GM08714 (cell line): ENCODE measurements around the gene SPINT2.
A peak's percentile ranks its signal among the peaks of the same experiment; 100 is the strongest.
"Not testable (repeated sequence)": the region's sequence is repeated elsewhere in the genome, so short reads cannot be mapped to it uniquely, and the experiment has no call there.

Experiments
- H3K4me3 ChIP-seq: fragments of 200-500 bp; sonication (Bioruptor generic); 2 replicates; pipeline ENCODE4 v1.5.1; 2014; ENCODE audit warnings: mild to moderate bottlenecking, low read length, inconsistent platforms
- ZNF274 ChIP-seq: IDR thresholded peaks from 2 replicates; pipeline ENCODE4 v1.6.1; 2012; ENCODE audit warnings: mild to moderate bottlenecking, low read depth, low read length

The SPINT2 gene

GRCh38 chr19:38228491-38229439 lies 35.6 kb upstream of the SPINT2 start:
- peak overlapping the region; percentile 36 for H3K4me3 ChIP-seq
- TF ChIP-seq ZNF274, result no peak

- no peak overlapping the region; the same call in 1 of the 2 replicates for H3K4me3 ChIP-seq
- TF ChIP-seq ZNF274, result no peak
Observed at GRCh38 chr19:38229585-38230073, 34.7 kb upstream of the SPINT2 start.

DNA sequence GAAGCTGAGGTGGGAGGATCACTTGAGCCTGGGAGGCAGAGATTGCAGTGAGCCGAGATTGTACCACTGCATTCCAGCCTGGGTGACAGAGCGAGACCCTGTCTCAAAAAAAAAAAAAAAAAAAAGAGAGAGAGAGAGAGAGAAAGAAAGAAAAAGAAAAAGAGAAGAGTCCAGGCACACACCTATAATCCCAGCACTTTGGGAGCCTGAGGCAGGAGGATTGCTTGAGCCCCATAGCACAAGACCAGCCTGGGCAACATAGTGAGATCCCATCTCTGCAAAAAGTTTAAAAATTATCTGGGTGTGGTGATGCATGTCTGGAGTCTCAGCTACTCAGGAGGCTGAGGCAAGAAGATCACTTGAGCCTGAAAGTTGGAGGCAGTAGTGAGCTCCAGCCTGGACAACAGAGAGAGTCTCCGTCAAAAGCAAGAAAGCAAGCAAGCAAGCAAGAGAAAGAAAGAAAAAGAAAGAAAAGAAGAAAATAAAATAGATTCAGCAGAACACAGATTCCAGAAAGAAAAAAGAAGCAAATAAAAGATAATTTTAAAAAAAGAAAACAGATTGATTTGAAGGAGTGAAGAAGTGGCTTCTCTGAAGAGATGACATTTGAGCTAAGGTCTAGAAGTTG lies 33.8 kb upstream of the SPINT2 start:
- H3K4me3 ChIP-seq, result not testable (repeated sequence)

DNA sequence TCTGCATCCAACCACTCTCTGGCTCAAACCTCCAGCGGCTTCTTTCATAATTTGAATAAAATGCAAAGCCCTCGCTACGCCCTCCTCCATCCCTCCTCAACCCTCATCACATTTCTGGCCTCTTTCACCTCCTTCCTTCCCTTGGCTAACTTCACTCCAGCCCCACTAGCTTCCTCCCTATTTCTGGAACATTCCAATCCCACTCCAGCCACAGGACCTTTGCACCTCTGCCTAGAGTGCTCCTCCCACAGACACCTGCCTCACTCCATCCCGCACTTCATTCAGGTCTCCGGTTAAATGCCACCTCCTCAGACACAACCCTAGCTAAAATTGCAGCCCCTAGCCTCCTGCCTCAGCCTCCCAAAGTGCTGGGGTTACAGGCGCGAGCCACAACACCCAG lies 32.5 kb upstream of the SPINT2 start:
- H3K4me3 ChIP-seq, result no peak overlapping the region
- no peak for TF ChIP-seq ZNF274

GRCh38 chr19:38233740-38234251 lies 30.6 kb upstream of the SPINT2 start:
- no peak overlapping the region for H3K4me3 ChIP-seq
- no peak for TF ChIP-seq ZNF274

DNA sequence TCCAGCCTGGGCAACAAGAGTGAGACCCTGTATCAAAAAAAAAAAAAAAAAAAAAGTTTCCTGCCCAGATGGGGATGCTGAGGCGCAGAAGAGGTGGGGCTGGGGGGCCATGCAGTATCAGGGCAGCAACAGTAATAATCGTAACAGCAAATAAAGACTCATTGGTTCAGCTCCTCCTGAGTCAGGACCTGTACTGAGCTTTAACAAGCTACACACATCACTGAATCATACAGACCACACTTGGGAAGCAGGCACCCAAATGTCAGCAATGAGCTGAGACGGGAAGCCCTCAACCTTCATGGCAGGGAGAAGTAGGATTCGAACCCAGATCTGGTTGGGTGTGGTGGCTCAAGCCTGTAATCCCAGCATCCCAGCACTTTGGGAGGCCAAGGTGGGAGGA lies 29.8 kb upstream of the SPINT2 start:
- TF ChIP-seq ZNF274, result no peak
- no peak overlapping the region for H3K4me3 ChIP-seq

DNA sequence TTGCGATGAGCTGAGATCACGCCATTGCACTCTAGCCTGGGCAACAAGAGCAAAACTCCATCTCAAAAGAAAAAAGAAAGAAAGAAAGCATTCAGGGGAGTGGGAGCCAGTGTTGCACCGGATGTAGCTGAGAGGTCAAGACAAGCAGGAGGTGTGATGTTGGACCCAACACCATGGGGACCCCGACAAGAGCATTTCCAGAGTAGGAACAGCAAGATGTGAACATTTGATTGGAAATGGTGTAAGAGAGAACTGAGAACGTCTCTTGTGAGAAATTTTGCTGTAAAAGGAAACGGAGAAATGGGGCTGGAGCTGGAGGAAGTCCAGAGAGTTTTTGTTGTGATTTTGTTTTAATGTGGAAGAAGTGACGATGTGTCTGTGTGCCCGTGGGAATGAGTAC lies 24.6 kb upstream of the SPINT2 start:
- no peak overlapping the region for H3K4me3 ChIP-seq
- TF ChIP-seq ZNF274, result no peak

DNA sequence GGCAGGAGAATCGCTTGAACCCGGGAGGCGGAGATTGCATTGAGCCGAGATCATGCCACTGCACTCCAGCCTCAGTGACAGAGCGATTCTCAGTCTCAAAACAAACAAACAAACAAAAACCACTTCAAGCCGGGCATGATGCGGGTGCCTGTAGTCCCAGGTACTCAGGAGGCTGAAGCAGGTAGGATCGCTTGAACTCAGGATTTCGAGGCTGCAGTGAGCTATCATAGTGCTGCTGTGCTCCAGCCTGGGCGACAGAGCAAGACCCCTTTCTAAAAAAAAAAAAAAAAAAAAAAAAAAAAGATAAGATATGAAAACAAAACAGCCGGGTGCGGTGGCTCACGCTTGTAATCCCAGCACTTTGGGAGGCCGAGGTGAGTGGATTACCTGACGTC lies 21.1 kb upstream of the SPINT2 start:
- H3K4me3 ChIP-seq, result peak overlapping the region; percentile 42; the same call in 1 of the 2 replicates
- TF ChIP-seq ZNF274, result no peak

GRCh38 chr19:38245826-38246498 lies 18.4 kb upstream of the SPINT2 start:
- H3K4me3 ChIP-seq, result no peak overlapping the region
- no peak for TF ChIP-seq ZNF274

GRCh38 chr19:38247126-38247525 lies 17.2 kb upstream of the SPINT2 start:
- no peak overlapping the region for H3K4me3 ChIP-seq
- no peak for TF ChIP-seq ZNF274

GRCh38 chr19:38247734-38248268 lies 16.6 kb upstream of the SPINT2 start:
- no peak for TF ChIP-seq ZNF274
- no peak overlapping the region for H3K4me3 ChIP-seq

GRCh38 chr19:38248421-38248820 lies 16.0 kb upstream of the SPINT2 start:
- H3K4me3 ChIP-seq, result no peak overlapping the region

GRCh38 chr19:38250428-38250820 lies 13.9 kb upstream of the SPINT2 start:
- TF ChIP-seq ZNF274, result no peak
- H3K4me3 ChIP-seq, result no peak overlapping the region

More at GRCh38 chr19:38248421-38248820, 16.0 kb upstream of the SPINT2 start:
- TF ChIP-seq ZNF274, result no peak
